HG03439 (cell line): ENCODE data around the gene ALDH3B2.

Experiments
- ATAC-seq: cut with Tn5 transposase; IDR thresholded peaks from one replicate; pipeline ENCODE4 v1.9.1; 2021; ENCODE audit warnings: mild to moderate bottlenecking, moderate library complexity; ENCODE audit not compliant: unreplicated experiment

ALDH3B2 gene

DNA sequence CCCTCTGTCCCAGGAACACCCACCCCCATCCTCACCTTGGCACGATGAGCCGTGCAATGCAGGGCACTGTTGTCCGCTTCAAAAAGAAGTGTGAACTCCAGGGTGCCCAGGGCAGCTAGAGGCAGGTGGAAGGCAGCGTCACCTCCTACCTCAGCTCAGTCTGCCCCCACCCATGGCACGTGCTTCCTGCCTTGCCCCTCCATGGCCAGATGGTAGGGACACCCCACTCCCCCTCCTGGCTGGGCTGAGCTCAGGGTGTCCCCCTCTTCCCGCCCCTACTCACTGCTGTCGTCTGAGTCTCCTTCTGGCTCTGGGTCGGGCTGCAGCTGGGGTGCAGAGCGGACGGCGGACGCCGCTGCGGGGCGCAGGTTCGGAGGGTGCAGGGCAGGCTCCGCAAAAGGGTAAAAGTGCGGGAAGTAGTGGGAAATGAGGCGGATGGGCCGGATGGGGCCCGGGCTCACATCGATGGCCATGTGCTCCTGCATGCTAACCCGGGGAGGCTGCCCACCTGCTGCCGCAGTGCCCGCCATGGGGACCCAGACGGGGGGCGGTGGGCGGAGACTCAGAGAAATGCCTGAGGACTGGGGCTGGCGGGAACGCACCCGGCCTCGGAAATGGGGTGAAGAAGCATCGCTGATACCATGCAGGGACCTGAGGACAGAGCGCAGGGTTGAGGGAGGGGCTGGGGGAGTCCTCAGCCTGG is 58.5 kb downstream of the ALDH3B2 start:
- no peak for ATAC-seq

GRCh38 chr11:67614730-67615714 is 59.4 kb downstream of the ALDH3B2 start:
- ATAC-seq: no peak

DNA sequence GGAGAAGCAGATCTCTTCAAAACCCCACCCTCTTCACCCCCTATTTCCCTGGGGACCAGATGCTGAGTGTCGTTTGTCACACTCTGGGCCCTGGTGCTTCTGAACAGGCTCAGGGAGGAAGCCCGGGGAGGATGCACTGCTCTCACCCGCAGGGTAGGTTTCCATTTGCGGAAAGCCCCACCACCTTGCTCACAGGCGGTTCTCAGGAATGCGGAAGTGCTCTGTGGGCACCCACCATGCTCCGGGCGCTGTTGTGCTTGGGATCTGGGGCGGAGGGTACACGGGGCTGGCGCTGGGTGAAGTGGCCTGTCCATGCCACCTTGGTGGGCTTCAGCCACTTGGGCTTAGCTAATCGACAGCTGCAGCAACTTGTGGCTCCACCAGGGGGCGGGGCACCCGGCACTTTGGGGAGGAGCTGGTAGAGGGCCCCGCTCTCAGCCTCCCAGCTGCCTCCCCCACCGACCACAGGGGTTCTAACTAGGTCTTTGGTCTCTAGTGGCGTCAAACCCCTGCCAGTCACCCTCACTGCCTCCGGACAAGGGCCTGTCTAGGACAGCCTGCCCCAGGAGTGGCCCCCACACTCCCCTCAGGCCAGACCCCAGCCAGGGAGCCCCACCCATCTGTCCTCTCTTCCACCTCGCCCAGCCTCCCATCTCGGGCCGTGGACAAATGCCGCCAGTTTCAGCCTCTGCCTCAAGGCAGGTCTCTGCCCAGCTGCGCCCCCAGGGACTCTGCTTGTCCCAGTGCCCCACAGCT is 60.3 kb downstream of the ALDH3B2 start:
- peak; percentile 58 for ATAC-seq

DNA sequence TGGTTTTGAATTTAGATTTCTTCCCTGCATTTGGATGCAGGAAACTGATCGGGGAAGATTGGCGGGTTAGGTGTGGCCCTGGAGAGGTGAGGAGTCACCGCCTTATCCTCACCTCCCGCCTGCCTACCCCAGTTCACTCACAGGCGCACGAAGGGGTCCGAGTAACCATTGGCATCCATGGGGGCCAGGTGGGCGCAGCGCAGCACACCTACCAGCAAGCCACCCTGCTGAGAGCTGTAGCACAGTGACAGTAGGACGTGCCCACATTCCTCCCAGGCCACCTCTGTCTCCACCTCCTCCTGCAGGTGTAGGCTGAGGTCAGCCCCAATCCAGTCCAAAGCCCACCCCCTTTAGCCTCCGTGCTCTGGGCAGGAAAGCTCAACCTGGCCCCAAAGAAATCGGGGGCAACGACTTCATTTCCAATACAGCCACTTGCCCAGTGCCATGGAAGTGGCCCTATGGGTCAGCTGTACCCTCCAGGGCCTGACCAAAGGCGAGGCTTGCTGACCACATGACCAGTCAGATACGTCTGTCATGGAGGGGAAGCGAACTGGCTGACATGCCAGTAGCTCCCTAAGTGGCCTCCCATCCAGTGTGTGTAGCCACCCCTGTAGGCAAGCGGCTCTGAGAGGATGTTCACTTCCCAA is 61.0 kb downstream of the ALDH3B2 start:
- no peak for ATAC-seq

DNA sequence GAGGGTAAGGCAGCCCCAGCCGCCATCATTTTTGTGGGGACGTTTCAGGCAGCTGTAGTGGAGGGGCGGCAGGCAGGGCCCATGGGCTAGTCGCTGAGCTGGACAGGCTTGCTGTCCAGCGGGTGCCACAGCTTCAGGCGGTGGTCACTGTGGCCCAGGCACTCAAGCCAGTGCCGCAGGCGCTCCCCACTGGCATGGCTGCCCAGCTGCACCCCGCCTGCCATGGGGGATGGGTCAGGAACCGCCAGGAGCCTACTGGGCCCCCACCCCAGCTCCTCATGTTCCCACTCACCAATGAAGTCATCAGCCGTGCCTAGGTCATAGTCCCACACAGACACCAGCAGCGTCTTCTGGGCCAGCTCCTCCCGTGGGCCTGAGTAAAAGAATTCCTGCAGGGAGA is 61.7 kb downstream of the ALDH3B2 start:
- ATAC-seq: no peak
